DMS53 (cell line): ENCODE data around the gene TNS2.
A peak's percentile ranks its signal among the peaks of the same experiment; 100 is the strongest.

Experiments used
- DNase-seq: peaks from one replicate; lab custom pipeline; 2025; lab: John Stamatoyannopoulos, UW

Gene TNS2

DNA sequence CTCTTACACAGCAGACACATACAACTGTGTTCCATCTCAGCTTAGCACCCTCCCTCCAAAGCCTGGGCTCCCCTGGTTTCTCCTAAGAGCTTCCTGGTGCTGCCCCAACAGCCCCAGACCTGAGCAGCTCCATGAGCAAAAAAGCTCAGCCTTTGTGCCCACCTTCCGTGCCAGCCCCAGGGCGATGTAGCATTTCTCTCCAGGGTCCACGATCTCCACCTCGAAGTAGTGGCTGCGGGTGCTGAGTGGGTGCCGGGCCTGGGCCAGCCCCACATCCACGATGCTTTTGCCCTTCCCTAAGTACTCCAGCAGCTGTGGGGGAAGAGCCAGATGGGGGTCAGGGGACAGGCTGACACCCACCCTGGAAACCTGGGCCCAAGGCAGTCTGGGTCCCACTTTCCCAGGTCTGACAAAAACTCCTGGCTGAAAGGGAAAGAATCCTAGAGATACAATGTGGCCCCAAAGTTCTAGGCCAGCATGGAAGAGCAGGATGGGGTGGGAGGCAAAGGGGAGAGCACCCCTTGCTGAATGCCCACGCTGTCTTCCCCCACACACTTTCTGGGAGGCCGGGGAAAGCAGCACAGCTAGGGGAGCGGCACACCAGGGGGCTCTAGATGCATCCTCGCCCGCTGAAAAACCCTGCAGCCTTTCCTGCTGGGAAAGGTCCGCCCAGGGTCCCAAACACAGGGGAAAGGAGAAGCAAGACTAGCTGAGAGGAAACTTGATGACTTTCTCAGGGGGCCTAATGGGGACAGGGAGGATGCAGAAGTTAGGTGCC lies 18.3 kb downstream of the TNS2 start:
- no peak for DNase-seq

DNA sequence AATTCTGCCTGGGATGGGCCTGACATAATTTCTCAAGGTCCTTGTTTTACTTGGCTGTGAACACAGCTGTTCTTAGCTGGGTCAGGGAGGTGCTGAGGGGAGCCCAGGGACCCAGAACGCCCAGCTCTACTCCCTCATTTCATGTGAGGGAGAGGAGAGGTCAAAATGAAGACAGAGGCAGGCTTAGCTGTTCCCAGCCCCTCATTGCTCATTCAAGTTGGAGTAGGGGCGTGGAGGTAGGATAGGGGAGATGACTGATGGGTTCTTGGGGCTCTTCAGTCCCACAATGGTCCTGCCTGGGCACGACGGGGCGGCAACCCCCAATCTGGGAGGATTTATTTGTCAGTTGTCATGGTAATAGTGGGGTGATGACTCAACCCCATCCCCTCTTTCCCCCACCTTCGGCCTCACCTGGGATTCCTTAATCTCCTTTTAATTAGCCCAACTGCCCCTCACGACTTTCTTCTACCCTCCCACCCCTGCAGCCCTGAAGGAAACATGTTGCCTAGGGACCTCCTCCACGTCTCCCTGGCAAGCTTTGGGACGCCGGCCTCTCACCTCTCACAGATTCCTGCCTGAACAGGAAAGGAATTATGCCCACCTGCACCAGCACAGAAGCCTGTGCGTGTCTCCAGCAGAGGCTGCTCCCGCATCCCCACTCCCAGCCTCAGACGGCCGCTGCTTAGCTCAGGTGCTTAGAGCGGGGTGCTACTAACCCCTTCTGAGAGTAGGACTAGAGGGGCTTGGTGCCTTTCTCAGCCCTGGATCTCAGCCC lies 19.1 kb downstream of the TNS2 start:
- no peak for DNase-seq

- no peak for DNase-seq
Measured at GRCh38 chr12:53069621-53070410, 20.0 kb downstream of the TNS2 start.

GRCh38 chr12:53070877-53071492 lies 21.1 kb downstream of the TNS2 start:
- no peak for DNase-seq

GRCh38 chr12:53071591-53072551 lies 22.0 kb downstream of the TNS2 start:
- no peak for DNase-seq

DNA sequence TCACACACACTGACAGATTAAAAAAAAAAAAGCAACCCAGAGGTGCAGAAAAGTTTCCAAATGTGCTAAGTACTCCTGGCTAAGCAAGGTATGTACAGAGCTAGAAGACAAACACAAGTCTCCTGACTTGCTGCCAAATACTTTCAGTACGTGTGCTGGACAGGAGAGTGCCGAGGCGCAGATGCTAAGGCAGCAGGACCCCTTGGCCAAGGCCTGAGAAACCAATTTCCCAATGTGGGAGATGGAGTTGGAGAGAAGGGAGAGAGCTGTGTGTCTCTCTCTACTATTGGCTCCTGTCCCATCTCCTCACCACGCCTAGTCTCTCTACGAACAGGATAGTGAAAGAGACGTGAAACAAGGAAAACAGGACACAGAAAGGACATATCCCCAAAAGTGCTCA lies 24.0 kb downstream of the TNS2 start:
- DNase-seq: no peak

GRCh38 chr12:53074283-53074998 lies 24.6 kb downstream of the TNS2 start:
- DNase-seq: no peak

DNA sequence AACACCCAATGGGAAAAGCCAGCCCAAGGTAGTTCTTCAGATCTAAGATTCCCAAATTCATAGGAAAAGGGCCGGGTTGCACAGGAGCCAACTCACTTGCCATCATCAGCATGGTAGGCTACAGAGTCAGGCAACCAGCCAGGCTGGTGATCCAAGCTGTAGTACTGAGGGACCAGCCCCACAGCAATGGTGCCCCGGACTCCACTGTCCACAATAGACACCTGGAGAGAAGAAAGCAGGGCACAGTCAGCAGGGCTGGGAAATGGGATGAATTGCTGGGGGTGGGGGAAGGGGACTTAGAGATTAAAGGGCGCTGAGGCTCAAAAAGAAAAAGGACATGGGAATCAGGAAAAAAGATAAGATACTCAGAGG lies 25.1 kb downstream of the TNS2 start:
- no peak for DNase-seq

GRCh38 chr12:53076461-53076860 lies 26.6 kb downstream of the TNS2 start:
- DNase-seq: no peak

DNA sequence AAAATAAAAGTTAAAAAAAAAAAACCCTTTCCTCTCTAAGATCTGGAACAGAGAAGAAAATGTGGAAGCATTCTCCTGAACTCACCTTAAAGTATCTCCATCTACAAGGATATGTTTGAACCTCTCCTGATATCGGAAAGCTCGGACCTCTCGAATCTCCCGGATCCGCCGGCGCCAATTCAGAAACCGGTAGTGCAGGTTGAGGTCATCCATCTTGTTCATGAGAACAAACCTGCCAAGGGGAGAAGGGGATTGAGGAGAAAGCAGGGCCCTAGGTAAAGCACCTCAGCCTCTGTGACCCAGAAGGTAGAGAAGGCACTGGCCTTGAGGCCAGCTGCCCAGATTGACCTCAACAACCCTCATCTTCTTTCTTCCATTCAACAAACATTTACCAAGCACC lies 27.2 kb downstream of the TNS2 start:
- DNase-seq: no peak

DNA sequence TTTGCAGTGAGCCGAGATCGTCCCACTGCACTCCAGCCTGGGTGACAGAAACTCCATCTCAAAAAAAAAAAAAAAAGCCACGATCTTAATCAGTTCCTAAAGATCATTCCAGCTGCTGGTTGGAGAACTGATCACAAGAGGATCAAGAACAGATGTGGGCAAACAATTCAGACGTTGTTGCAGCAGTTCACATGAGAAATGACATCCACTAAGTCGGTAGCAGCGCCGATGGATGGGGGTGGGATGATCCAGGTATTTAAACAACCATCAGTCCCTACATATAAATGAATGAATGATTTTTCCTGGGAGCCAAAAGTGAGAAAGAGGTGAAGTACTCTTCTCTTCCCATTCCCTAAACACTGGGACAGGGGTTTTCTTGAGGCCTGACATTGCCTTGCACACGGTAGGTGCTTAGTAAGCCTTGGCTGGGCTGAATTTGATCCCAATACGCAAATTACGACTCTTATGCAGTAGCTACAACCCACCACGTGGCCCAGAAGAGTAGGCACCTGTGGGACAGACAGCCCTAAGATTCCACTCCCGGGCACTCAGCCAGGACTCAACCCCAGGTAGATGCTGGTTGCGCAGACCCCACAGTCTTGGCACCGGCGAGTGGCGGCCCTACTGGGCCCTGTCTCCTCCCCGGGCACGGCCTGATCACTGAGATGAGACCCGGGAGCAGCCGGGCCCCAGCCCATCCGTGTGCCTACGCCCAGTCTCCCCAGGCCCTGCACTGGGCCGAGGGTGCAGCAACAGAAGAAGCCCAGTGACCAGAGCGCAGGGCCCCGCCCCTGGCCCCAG lies 28.8 kb downstream of the TNS2 start:
- DNase-seq: peak; percentile 85

DNA sequence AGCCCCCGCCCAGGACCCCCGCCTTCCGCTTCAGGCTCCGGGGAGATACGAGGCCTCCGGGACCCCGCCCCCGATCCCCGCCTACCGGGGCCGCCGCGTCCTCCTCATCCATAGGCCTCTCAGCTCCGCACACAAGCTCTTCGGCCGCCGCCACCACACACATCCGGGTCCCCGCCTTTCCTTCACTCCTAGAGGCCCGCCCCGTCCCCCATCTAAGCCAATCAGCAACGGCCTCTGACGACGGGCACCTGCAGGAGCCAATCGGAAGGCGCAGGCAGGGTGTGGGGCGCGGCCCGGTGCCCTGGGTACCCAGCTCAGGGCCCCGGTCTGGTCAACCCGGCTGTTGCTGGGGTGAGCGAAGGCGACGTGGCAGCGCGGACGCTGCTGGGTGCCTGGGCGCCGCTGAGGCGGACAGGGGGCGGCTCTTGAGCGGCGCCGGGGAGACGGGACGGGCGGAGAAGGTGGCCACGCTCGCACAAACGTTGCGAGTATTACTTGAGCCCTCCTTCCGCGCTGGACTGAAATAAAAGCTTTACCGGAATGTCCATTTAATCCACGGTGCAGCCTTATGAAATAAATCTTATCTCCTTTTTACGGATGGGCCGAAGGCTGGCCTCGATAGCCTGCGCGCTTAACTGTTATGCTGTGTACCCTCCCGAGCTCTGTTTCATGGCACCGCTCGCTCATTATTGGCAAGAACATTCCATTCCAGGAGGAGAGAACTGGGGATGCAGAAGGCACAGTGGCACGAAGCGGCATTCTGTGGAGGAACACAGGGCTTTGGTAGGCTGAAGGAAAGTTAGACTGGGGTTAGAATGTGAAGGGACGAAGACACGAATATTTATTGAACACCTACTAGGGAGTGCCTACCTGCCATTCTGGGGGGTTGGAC lies 29.6 kb downstream of the TNS2 start, which contains the start of gene SPRYD3:
SPRYD3 (minus strand) TSS at position 165 of the 892 bp plus-strand sequence; CDS start at position 108, 57 bp downstream.
- peak; percentile 99 for DNase-seq

- DNase-seq: no peak
Measured at GRCh38 chr12:53082637-53083175, 32.8 kb downstream of the TNS2 start.

- DNase-seq: no peak
Measured at GRCh38 chr12:53086361-53086760, 36.5 kb downstream of the TNS2 start.

- DNase-seq: no peak
Measured at GRCh38 chr12:53090105-53090504, 40.2 kb downstream of the TNS2 start.

GRCh38 chr12:53090554-53090953 lies 40.7 kb downstream of the TNS2 start:
- no peak for DNase-seq

DNA sequence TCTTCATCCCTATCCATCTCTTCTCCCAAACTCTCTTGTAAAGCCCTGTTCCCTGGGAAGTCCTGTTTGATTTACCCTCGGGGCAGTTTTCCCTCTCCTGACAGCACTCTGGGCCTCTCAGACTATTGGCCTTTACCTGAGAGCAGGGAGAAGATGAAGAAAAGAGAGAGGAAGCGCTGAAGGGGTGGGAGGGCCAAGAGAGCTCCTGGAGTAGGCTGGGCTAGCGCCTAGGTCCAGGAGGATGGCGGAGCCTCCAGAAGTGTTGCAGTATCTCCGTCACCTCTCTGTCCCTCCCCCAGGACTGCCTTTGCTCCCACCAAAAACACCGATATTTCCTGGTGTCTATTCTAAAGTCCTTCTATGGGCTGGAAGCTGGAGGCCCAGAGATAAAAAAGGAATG lies 41.9 kb downstream of the TNS2 start:
- no peak for DNase-seq

- DNase-seq: no peak
Measured at GRCh38 chr12:53093777-53094393, 44.0 kb downstream of the TNS2 start.
